Stimulated activated CD8-positive, alpha-beta memory T cell treated with anti-CD3 and anti-CD28 coated beads, Interleukin-7, amount 100 ng/mL, for 4 hours (primary cell): ENCODE data around the gene AMY2A.
"Not testable (repeated sequence)": the region's sequence is repeated elsewhere in the genome, so short reads cannot be mapped to it uniquely, and the experiment has no call there.

Experiments
- DNase-seq, 2 donors: peaks; one replicate each; pipeline ENCODE4 v3.0.0-alpha.2; 2020; ENCODE audit warnings: low read depth in 2 of 2

The AMY2A gene

GRCh38 chr1:103616994-103617477 is at the start of gene AMY2A:
TSS of gene AMY2A (plus strand) at chr1:103617427. CDS start at chr1:103617441, 14 bp downstream.
- DNase-seq, result not testable (repeated sequence)

- no peak for DNase-seq
Measured at GRCh38 chr1:103569493-103569892, 47.7 kb upstream of the AMY2A start.

- not testable (repeated sequence) for DNase-seq
Measured at GRCh38 chr1:103571289-103571688, 45.9 kb upstream of the AMY2A start, which contains the start of gene AMY2B. TSS of gene AMY2B (plus strand) at chr1:103571589. CDS start at chr1:103571603, 14 bp downstream.

- DNase-seq, result no peak
Measured at GRCh38 chr1:103576065-103576464, 41.2 kb upstream of the AMY2A start.

- DNase-seq, result not testable (repeated sequence)
Measured at GRCh38 chr1:103576784-103577183, 40.4 kb upstream of the AMY2A start.

- no peak for DNase-seq
Measured at GRCh38 chr1:103582464-103582863, 34.8 kb upstream of the AMY2A start.

GRCh38 chr1:103583887-103584286 is 33.3 kb upstream of the AMY2A start:
- DNase-seq, result no peak

GRCh38 chr1:103584537-103584936 is 32.7 kb upstream of the AMY2A start:
- no peak for DNase-seq

GRCh38 chr1:103602740-103603139 is 14.5 kb upstream of the AMY2A start:
- not testable (repeated sequence) for DNase-seq

- no peak for DNase-seq
Measured at GRCh38 chr1:103616362-103616761, 865 bp upstream of the AMY2A start.

GRCh38 chr1:103627436-103627835 is 10.2 kb downstream of the AMY2A start:
- not testable (repeated sequence) for DNase-seq

- not testable (repeated sequence) for DNase-seq
Measured at GRCh38 chr1:103641194-103641593, 24.0 kb downstream of the AMY2A start.

- DNase-seq, result not testable (repeated sequence)
Measured at GRCh38 chr1:103643908-103644307, 26.7 kb downstream of the AMY2A start.

GRCh38 chr1:103650305-103650704 is 33.1 kb downstream of the AMY2A start:
- DNase-seq, result not testable (repeated sequence)

GRCh38 chr1:103650889-103651288 is 33.7 kb downstream of the AMY2A start:
- not testable (repeated sequence) for DNase-seq

- not testable (repeated sequence) for DNase-seq
Measured at GRCh38 chr1:103654133-103654532, 36.9 kb downstream of the AMY2A start.

GRCh38 chr1:103655460-103655859 is 38.2 kb downstream of the AMY2A start, which contains the start of gene AMY1A:
TSS of gene AMY1A (plus strand) at chr1:103655760. CDS start at chr1:103656331, 571 bp downstream.
- not testable (repeated sequence) for DNase-seq
